GM23338 (cell line): ENCODE results near the gene TTC28. TPM values are rescaled to one million over a fixed set of nuclear protein-coding genes. Genes with fewer than 3 reads are reported as not detected.

Experiments used
- ATAC-seq: fragments of 200-7000 bp; cut with Tn5 transposase; 3 replicates; pipeline ENCODE4 v1.9.1; 2020
- DNase-seq: peaks from one replicate; pipeline ENCODE4 v3.0.0-alpha.2; 2015; ENCODE audit warnings: low spot score
- H2AFZ ChIP-seq: fragments of 200-600 bp; sonication (generic); 2 replicates; pipeline ENCODE4 v1.8.0; 2016; ENCODE audit warnings: antibody characterized with exemption, mild to moderate bottlenecking, moderate library complexity
- H3F3A ChIP-seq: fragments of 200-600 bp; sonication (generic); replicated peaks from 2 replicates; pipeline ENCODE4 v1.8.0; 2017; ENCODE audit warnings: antibody characterized with exemption, mixed run types, low read depth
- H3K27ac ChIP-seq: fragments of 200-600 bp; sonication (generic); 2 replicates; pipeline ENCODE4 v1.6.1; 2016; ENCODE audit warnings: low read depth
- H3K27me3 ChIP-seq: fragments of 200-600 bp; sonication (generic); 2 replicates; pipeline ENCODE4 v1.8.0; 2016; ENCODE audit warnings: mild to moderate bottlenecking, mixed run types, moderate library complexity; ENCODE audit not compliant: insufficient read depth
- H3K36me3 ChIP-seq: fragments of 200-600 bp; sonication (generic); 2 replicates; pipeline ENCODE4 v1.8.0; 2016; ENCODE audit warnings: mild to moderate bottlenecking; ENCODE audit not compliant: insufficient read depth
- H3K4me1 ChIP-seq: fragments of 200-600 bp; sonication (generic); 2 replicates; pipeline ENCODE4 v1.8.0; 2016; ENCODE audit warnings: mild to moderate bottlenecking, moderate library complexity; ENCODE audit not compliant: insufficient read depth
- H3K4me2 ChIP-seq: fragments of 200-600 bp; sonication (generic); 2 replicates; pipeline ENCODE4 v1.7.1; 2017; ENCODE audit warnings: mixed run types
- H3K4me3 ChIP-seq: fragments of 200-600 bp; sonication (generic); 2 replicates; pipeline ENCODE4 v1.6.1; 2016; ENCODE audit warnings: mixed run types
- H3K79me2 ChIP-seq: fragments of 200-600 bp; sonication (generic); replicated peaks from 2 replicates; pipeline ENCODE4 v1.8.0; 2017; ENCODE audit warnings: mild to moderate bottlenecking; ENCODE audit not compliant: insufficient read depth
- H3K9me2 ChIP-seq: fragments of 200-600 bp; sonication (generic); 2 replicates; pipeline ENCODE4 v1.8.0; 2017; ENCODE audit not compliant: insufficient read depth
- H4K20me1 ChIP-seq: fragments of 200-600 bp; sonication (generic); replicated peaks from 2 replicates; pipeline ENCODE4 v1.8.0; 2017; ENCODE audit warnings: mild to moderate bottlenecking; ENCODE audit not compliant: insufficient read depth
- H3K27ac Mint-ChIP-seq: 2 replicates; pipeline ENCODE4 v1.8.0; 2020; ENCODE audit warnings: inconsistent platforms, mild to moderate bottlenecking, moderate library complexity, mixed read lengths
- H3K27me3 Mint-ChIP-seq: 3 replicates; pipeline ENCODE4 v1.8.0; 2022; ENCODE audit warnings: low read depth, mild to moderate bottlenecking, moderate library complexity, mixed read lengths, inconsistent platforms; ENCODE audit not compliant: insufficient read depth, poor library complexity
- H3K36me3 Mint-ChIP-seq: 3 replicates; pipeline ENCODE4 v1.8.0; 2021; ENCODE audit warnings: low read depth, mild to moderate bottlenecking, inconsistent platforms, moderate library complexity, mixed read lengths
- H3K4me1 Mint-ChIP-seq: 3 replicates; pipeline ENCODE4 v1.8.0; 2020; ENCODE audit warnings: mild to moderate bottlenecking, inconsistent platforms, mixed read lengths
- H3K4me3 Mint-ChIP-seq: 3 replicates; pipeline ENCODE4 v1.8.0; 2021; ENCODE audit warnings: moderate library complexity, mild to moderate bottlenecking, inconsistent platforms, mixed read lengths
- H3K9me3 Mint-ChIP-seq: 3 replicates; pipeline ENCODE4 v1.8.0; 2020; ENCODE audit warnings: moderate library complexity, mild to moderate bottlenecking, inconsistent platforms, mixed read lengths
- CREB1 ChIP-seq: fragments of 250-450 bp; sonication (Bioruptor Pico); IDR thresholded peaks from 2 replicates; pipeline ENCODE4 v1.5.0; 2020; ENCODE audit warnings: low read depth, mild to moderate bottlenecking, moderate library complexity
- CTCF ChIP-seq, 2 experiments: fragments of 200-600 bp in 1 of 2; sonication (generic) in 1 of 2; conservative IDR thresholded peaks; 2 replicates each; pipeline versions ENCODE4 v1.5.1 to v1.6.1; 2016 to 2017; ENCODE audit warnings: antibody characterized with exemption in 2 of 2, low read depth in 2 of 2, mild to moderate bottlenecking in 2 of 2, moderate library complexity in 1 of 2
- EZH2phosphoT487 ChIP-seq: fragments of 200-600 bp; sonication (generic); IDR thresholded peaks from one replicate; pipeline ENCODE4 v1.8.1; 2018; ENCODE audit warnings: antibody characterized with exemption; ENCODE audit not compliant: unreplicated experiment
- JUNB ChIP-seq: IDR thresholded peaks from one replicate; pipeline ENCODE4 v1.6.1; 2016; ENCODE audit warnings: antibody characterized with exemption; ENCODE audit not compliant: unreplicated experiment
- NANOG ChIP-seq: IDR thresholded peaks from 2 replicates; pipeline ENCODE4 v1.6.1; 2016; ENCODE audit warnings: antibody characterized with exemption, borderline replicate concordance
- ZNF114 ChIP-seq: fragments of 250-450 bp; sonication (Bioruptor Pico); IDR thresholded peaks from 2 replicates; pipeline ENCODE4 v1.5.0; 2020; ENCODE audit warnings: mild to moderate bottlenecking, moderate library complexity
- ZNF331 ChIP-seq: fragments of 250-450 bp; sonication (Bioruptor Pico); IDR thresholded peaks from 2 replicates; pipeline ENCODE4 v1.5.0; 2020; ENCODE audit warnings: low read depth, mild to moderate bottlenecking, moderate library complexity
- ZNF462 ChIP-seq: fragments of 250-450 bp; sonication (Bioruptor Pico); IDR thresholded peaks from 2 replicates; pipeline ENCODE4 v1.5.0; 2020; ENCODE audit warnings: mild to moderate bottlenecking, moderate library complexity
- polyA plus RNA-seq: library from polyadenylated mRNA; unstranded; fragments of >200 nt; fragmentation: Nextera tagmentation; extraction: Ambion mirVana; gene quantifications from 2 replicates; pipeline ENCODE4 v1.2.1, GENCODE V29; 2016
- total RNA-seq: library from RNA; depleted of rRNA; stranded (reverse); fragments of >200 nt; shearing (Covaris generic); gene quantifications from 2 replicates; pipeline ENCODE4 v1.2.3, GENCODE V29; 2014

Gene TTC28
- total and polyA plus RNA-seq, 2 experiments from 2014 or later, result 4.5 to 16.1 TPM

GRCh38 chr22:28597665-28598064 is 82.0 kb downstream of the TTC28 start:
- H3K36me3 ChIP-seq, result no peaks in the 10 kb centered on the region
- no peaks in the 10 kb centered on the region for H3K4me1 ChIP-seq
- H3K4me2 ChIP-seq, result no peak overlapping the region
- TF ChIP-seq ZNF331 (CRISPR knock-in tag) (no peak), JUNB (no peak), EZH2phosphoT487 (no peak)
- DNase-seq (no peak), ATAC-seq (no peak)
- no peak overlapping the region for H2AFZ ChIP-seq
- H3K4me3 Mint-ChIP-seq, result no peak overlapping the region
- H3F3A ChIP-seq, result no peaks in the 10 kb centered on the region
- H3K4me1 Mint-ChIP-seq, result no peaks in the 10 kb centered on the region
- no peaks in the 10 kb centered on the region for H3K27me3 ChIP-seq
- no peaks in the 10 kb centered on the region for H3K36me3 Mint-ChIP-seq
- H3K27me3 Mint-ChIP-seq, result no peaks in the 10 kb centered on the region
- no peaks in the 10 kb centered on the region for H3K9me2 ChIP-seq
- no peaks in the 10 kb centered on the region for H4K20me1 ChIP-seq
- no peaks in the 10 kb centered on the region for H3K79me2 ChIP-seq
- no peak overlapping the region for H3K27ac ChIP-seq
- H3K27ac Mint-ChIP-seq, result no peak overlapping the region
- no peak overlapping the region for H3K4me3 ChIP-seq
- H3K9me3 Mint-ChIP-seq, result no peaks in the 10 kb centered on the region

- no peaks in the 10 kb centered on the region for H3K9me2 ChIP-seq
- no peaks in the 10 kb centered on the region for H3K4me1 ChIP-seq
- no peaks in the 10 kb centered on the region for H3K27me3 ChIP-seq
- H3F3A ChIP-seq, result no peaks in the 10 kb centered on the region
- TF ChIP-seq ZNF331 (CRISPR knock-in tag) (no peak), CTCF (conservative IDR thresholded peaks at IDR 0.05; ENCODE audit: low read depth in 2 of 2) (peak; percentile 74 to 91)
- H3K27me3 Mint-ChIP-seq, result no peaks in the 10 kb centered on the region
- ATAC-seq (peak; percentile 82), DNase-seq (peak; percentile 82)
- H3K4me3 ChIP-seq, result no peak overlapping the region
- no peaks in the 10 kb centered on the region for H4K20me1 ChIP-seq
- H3K4me1 Mint-ChIP-seq, result no peaks in the 10 kb centered on the region
- no peaks in the 10 kb centered on the region for H3K79me2 ChIP-seq
- no peak overlapping the region for H3K27ac Mint-ChIP-seq
- no peaks in the 10 kb centered on the region for H3K9me3 Mint-ChIP-seq
- no peak overlapping the region for H3K27ac ChIP-seq
- H3K4me3 Mint-ChIP-seq, result no peak overlapping the region
- H3K4me2 ChIP-seq, result no peak overlapping the region
- H3K36me3 Mint-ChIP-seq, result no peaks in the 10 kb centered on the region
- H2AFZ ChIP-seq, result no peak overlapping the region
- no peaks in the 10 kb centered on the region for H3K36me3 ChIP-seq
Observed at GRCh38 chr22:28594797-28595462, 84.7 kb downstream of the TTC28 start.

DNA sequence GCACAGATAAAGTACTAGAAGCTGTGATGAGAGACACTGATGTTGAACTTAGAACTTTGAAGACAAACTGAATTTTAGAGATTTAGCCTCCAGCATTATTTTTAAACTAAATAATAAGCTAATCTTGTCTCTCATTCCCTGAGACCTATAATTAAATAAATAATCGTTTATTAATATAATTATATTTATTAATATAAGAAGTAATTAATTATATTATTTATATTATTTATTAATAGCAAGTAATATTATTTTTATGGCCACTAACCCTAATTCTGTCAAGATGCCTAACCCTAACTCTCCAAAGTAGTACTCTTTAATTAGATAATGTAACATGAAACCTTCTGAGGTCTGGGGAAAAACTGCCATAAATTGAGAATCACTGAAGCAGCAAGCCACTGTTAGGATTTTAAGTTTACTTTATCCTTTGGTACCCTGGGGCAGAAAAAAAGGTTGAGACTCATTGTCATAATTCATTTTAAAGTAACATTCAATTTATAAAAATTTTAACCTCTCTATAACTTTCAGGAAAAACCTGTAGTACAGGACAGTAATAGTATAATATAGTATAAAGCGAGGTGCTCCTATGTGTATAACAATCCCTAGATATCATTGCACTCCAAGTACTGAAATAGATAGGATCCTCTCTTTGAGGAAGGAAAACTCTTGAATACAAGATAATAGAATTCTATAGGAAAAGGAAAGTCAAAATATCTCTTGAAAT is 85.4 kb downstream of the TTC28 start:
- H3K27me3 ChIP-seq, result no peaks in the 10 kb centered on the region
- no peak overlapping the region for H2AFZ ChIP-seq
- no peak overlapping the region for H3K27ac Mint-ChIP-seq
- H3K9me3 Mint-ChIP-seq, result no peaks in the 10 kb centered on the region
- H3K4me1 ChIP-seq, result no peaks in the 10 kb centered on the region
- no peaks in the 10 kb centered on the region for H3K9me2 ChIP-seq
- no peak overlapping the region for H3K4me2 ChIP-seq
- H3K79me2 ChIP-seq, result no peaks in the 10 kb centered on the region
- ATAC-seq, result no peak
- H3K4me3 ChIP-seq, result no peak overlapping the region
- H3F3A ChIP-seq, result no peaks in the 10 kb centered on the region
- no peaks in the 10 kb centered on the region for H3K4me1 Mint-ChIP-seq
- no peaks in the 10 kb centered on the region for H4K20me1 ChIP-seq
- DNase-seq, result no peak
- H3K27ac ChIP-seq, result no peak overlapping the region
- H3K4me3 Mint-ChIP-seq, result no peak overlapping the region
- H3K36me3 ChIP-seq, result no peaks in the 10 kb centered on the region
- H3K36me3 Mint-ChIP-seq, result no peaks in the 10 kb centered on the region
- no peaks in the 10 kb centered on the region for H3K27me3 Mint-ChIP-seq
- no peak for TF ChIP-seq NANOG
- TF ChIP-seq ZNF114, result no peak
- TF ChIP-seq CREB1, result no peak
- no peak for TF ChIP-seq ZNF462
- no peak for TF ChIP-seq JUNB
